HG03457 (cell line): ENCODE data around the gene CLECL1.
"Not testable (repeated sequence)": the region's sequence is repeated elsewhere in the genome, so short reads cannot be mapped to it uniquely, and the experiment has no call there.

ENCODE experiments used
- ATAC-seq: cut with Tn5 transposase; IDR thresholded peaks from one replicate; pipeline ENCODE4 v1.9.1; 2021; ENCODE audit warnings: moderate number of reproducible peaks; ENCODE audit not compliant: unreplicated experiment

CLECL1 gene

GRCh38 chr12:9699269-9699897 is 33.5 kb downstream of the CLECL1 start:
- ATAC-seq: no peak

- no peak for ATAC-seq
Observed at GRCh38 chr12:9698681-9699080, 34.2 kb downstream of the CLECL1 start.

GRCh38 chr12:9697619-9698018 is 35.3 kb downstream of the CLECL1 start:
- no peak for ATAC-seq

- ATAC-seq: not testable (repeated sequence)
Observed at GRCh38 chr12:9695661-9696060, 37.2 kb downstream of the CLECL1 start.

- ATAC-seq: not testable (repeated sequence)
Observed at GRCh38 chr12:9695150-9695549, 37.7 kb downstream of the CLECL1 start.

- ATAC-seq: no peak
Observed at GRCh38 chr12:9694241-9694640, 38.7 kb downstream of the CLECL1 start.

- ATAC-seq: no peak
Observed at GRCh38 chr12:9692909-9693308, 40.0 kb downstream of the CLECL1 start.

GRCh38 chr12:9687228-9687627 is 45.7 kb downstream of the CLECL1 start:
- ATAC-seq: no peak

GRCh38 chr12:9685915-9686314 is 47.0 kb downstream of the CLECL1 start:
- no peak for ATAC-seq

- not testable (repeated sequence) for ATAC-seq
Observed at GRCh38 chr12:9685366-9685765, 47.5 kb downstream of the CLECL1 start.

- not testable (repeated sequence) for ATAC-seq
Observed at GRCh38 chr12:9682949-9683348, 49.9 kb downstream of the CLECL1 start.

GRCh38 chr12:9682508-9682907 is 50.4 kb downstream of the CLECL1 start:
- not testable (repeated sequence) for ATAC-seq

- no peak for ATAC-seq
Observed at GRCh38 chr12:9674226-9674590, 58.7 kb downstream of the CLECL1 start.

- no peak for ATAC-seq
Observed at GRCh38 chr12:9673404-9674225, 59.3 kb downstream of the CLECL1 start.
